ACHN (cell line): ENCODE results near the gene DDX56.
"Not testable (repeated sequence)": the region's sequence is repeated elsewhere in the genome, so short reads cannot be mapped to it uniquely, and the experiment has no call there.

ENCODE experiments used
- DNase-seq: peaks from one replicate; pipeline ENCODE4 v3.0.0-alpha.2; 2015
- in situ Hi-C: cut with HindIII; loops from 2 replicates; pipeline ENCODE4 v1.10.0; 2017; ENCODE audit warnings: low sequenced_read_pairs, low pct_ligation_motif_present, low pct_unique_long_range_greater_than_20kb

DDX56 gene

GRCh38 chr7:44566680-44567079 is 7.0 kb downstream of the DDX56 start:
- in situ Hi-C loops = no loop called here
- no peak for DNase-seq

- in situ Hi-C loops = no loop called here
- no peak for DNase-seq
Measured at GRCh38 chr7:44565795-44566559, 7.7 kb downstream of the DDX56 start.

DNA sequence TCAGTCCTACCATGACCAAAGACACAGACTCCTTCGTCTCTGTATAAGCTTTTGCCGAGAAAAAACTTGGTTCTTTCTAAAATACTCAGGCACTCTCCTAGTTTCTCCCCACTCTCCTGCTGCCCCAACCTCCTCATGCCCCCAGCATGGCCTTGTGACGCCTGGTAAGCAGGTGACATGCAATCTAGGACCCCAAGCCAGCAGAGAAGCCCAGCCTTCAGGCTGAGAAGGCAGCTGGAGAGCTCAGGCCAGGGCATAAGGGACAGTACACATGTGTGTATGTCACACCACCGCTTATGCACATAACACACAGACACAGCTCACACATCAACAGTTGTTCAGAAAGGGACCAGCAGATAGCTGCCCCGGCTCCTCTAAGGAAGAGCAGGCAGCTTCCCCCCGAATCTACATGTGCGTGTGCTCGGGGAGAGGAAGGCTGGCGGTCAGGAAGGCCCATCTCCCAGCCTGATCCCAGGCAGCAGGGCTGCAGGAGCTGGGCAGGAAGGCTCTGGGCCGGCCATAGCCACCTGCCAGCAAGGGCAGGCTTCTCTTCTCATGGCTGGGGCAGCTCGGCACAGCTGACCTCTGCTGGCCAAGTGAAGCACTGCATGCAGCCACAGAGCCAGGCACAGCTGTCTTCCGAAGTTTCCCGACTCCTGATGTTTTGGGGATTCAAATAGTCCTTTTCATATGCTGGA is 8.5 kb downstream of the DDX56 start:
- in situ Hi-C loops = no loop called here
- peak; percentile 72 for DNase-seq

- in situ Hi-C loops = no loop called here
- DNase-seq = no peak
Measured at GRCh38 chr7:44564606-44565005, 9.1 kb downstream of the DDX56 start.

DNA sequence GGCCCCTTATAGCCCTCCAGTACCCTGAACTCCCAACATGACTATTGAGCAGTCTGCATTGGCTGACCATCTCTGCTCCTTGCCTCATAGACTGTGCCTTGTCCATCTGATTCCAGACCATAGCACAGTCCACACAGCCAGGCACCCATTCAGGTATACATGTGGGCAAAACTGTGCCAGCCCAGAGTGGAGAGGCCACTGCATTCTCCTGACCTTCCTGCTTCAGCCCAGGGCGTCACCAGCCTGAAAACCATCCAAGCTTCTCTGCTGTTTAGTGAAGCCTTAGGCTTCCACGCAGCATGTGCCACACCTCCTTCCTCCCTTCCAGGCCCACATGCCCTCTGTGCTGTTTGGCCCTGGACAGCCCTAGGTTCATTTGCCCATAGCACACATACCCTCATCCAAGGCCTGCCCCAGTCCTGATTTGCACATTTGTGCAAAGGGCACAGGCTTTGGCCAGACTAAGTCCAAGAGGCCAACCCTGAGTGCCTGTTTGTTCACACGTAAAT is 10.5 kb downstream of the DDX56 start:
- no peak for DNase-seq
- in situ Hi-C loops = no loop called here

DNA sequence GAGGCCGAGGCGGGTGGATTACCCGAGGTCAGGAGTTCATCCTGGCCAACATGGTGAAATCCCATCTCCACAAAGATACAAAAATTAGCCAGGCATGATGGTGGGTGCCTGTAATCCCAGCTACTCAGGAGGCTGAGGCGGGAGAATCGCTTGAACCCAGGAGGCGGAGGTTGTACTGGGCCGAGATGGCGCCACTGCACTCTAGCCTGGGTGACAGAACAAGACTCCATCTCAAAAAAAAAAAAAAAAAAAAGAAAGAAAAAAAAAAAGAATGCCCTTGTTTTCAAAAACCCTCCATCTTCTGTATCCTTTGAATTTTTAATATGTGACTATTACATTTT is 11.1 kb downstream of the DDX56 start:
- in situ Hi-C loops = not testable (repeated sequence)

GRCh38 chr7:44561962-44562621 is 11.6 kb downstream of the DDX56 start:
- DNase-seq = peak; percentile 78
- in situ Hi-C loops = no loop called here

More for the DNA sequence above, 11.1 kb downstream of the DDX56 start:
- not testable (repeated sequence) for DNase-seq

DNA sequence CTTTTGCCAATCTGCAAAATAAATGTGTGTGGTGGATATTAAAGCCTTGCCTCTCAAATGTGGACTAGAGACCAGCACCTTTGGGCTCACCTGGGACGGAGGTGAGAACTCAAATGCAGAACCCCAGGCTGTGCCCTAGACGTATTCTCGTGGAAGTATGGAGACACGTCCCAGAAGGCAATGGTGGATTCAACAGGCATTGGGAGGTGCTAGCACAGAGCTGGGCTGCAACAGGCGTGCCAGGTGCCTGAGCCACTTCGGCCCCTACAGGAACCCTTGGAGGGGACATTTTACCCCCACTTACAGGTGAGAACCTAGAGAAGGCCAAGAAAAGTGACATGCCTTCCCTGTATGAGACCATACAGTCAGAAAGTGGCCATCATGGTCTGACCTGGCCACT is 12.2 kb downstream of the DDX56 start:
- DNase-seq = no peak
- in situ Hi-C loops = no loop called here

GRCh38 chr7:44559485-44559884 is 14.2 kb downstream of the DDX56 start:
- in situ Hi-C loops = no loop called here
- DNase-seq = no peak

GRCh38 chr7:44557485-44557884 is 16.2 kb downstream of the DDX56 start:
- DNase-seq = no peak
- in situ Hi-C loops = no loop called here

DNA sequence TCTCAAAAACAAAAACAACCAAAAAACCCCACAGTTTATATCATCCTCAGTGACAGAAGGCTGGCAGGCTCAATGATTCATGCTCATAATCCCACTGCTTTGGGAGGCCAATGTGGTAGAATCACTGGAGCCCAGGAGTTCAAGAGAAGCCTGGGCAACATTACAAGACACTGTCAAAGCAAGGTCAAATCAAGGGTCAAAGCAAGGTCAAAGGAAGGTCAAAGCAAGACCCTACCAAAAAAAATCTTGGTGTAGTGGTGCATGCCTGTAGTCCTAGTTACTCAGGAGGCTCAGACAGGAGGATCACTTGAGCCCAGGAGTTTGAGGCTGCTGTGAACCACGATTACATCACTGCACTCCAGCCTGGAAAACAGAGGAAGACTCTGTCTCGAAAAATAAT is 18.4 kb downstream of the DDX56 start:
- in situ Hi-C loops = no loop called here

DNA sequence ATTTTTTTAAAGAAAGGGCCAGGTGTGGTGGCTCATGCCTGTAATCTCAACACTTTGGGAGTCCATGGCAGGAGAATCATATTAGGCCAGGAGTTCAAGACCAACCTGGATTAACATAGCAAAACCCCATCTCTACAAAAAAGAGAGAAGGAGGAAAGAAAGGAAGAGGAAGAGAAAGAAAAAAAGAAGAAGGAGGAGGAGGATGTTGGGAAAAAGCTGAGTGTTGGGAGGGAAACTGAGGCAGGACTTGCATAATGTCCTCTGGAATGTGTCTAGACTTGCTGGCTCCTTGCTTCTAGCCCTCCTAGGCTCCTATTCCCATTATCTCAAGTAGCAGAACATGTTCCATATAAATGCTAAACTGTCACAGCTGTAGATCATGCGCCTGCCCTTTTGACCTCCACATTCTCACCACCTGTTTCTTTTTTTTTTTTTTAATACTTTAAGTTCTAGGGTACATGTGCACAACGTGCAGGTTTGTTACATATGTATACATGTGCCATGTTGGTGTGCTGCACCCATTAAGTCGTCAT is 21.2 kb downstream of the DDX56 start:
- in situ Hi-C loops, DNase-seq: not testable (repeated sequence)

More for the DNA sequence above, 18.4 kb downstream of the DDX56 start:
- DNase-seq = no peak

DNA sequence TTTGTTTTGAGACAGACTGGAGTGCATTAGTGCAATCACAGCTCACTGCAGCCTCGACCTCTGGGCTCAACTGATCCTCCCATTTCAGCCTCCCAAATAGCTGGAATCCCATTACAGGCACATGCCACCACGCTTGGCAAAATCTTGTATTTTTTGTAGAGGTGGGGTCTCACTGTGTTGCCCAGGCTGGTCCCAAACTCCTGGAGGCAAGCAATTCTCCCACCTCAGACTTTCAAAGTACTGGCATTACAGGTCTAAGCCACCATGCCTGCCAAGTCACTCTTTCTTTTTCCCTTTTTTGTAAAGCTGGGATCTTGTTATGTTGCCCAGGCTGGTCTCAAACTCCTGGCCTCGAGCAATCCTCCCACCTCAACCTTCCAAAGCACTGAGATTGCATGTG is 24.3 kb downstream of the DDX56 start:
- in situ Hi-C loops = no loop called here
- no peak for DNase-seq

- in situ Hi-C loops = no loop called here
- no peak for DNase-seq
Measured at GRCh38 chr7:44548893-44549292, 24.8 kb downstream of the DDX56 start.

DNA sequence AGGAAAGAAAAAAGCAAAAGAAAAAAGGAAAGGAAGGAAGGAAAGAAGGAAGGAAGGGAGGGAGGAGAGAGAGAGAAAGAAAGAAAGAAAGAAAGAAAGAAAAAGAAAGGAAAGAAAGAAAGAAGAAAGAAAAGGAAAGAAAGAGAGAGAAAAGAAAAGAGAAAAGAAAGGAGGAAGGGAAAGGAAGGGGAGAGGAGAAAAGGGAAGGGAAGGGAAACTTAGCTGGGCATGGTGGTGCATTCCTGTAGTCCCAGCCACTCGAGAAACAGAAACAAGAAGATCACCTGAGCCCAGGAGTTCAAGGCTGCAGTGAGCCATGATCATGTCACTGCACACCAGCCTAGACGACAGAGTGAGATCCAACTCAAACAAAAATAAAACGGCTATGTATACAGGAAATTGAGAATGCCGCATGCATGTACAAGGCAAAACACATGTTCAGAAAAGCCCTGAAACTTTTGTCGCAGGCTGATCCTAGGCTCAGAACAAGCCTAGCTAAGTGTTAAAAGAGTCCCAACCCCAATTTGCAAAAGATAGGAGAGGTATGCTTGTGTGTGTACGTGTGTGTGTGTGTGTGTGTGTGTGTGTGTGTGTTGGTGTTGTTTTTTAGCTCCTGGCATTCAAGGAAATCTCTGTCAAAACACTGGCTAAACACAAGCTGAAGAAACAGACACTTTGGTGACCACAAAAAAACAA is 26.0 kb downstream of the DDX56 start:
- in situ Hi-C loops = no loop called here
- DNase-seq = no peak

- no peak for DNase-seq
- in situ Hi-C loops = no loop called here
Measured at GRCh38 chr7:44541876-44542610, 31.7 kb downstream of the DDX56 start.

GRCh38 chr7:44541028-44541869 is 32.5 kb downstream of the DDX56 start, which contains the start of gene NPC1L1:
Gene NPC1L1, minus strand, starts transcription at chr7:44541330. Its CDS starts 71 bp downstream, at chr7:44541259.
- in situ Hi-C loops = no loop called here
- no peak for DNase-seq
